ENCODE data around the gene NWD2.
"Not testable (repeated sequence)": the region's sequence is repeated elsewhere in the genome, so short reads cannot be mapped to it uniquely, and the experiment has no call there.

The NWD2 gene

DNA sequence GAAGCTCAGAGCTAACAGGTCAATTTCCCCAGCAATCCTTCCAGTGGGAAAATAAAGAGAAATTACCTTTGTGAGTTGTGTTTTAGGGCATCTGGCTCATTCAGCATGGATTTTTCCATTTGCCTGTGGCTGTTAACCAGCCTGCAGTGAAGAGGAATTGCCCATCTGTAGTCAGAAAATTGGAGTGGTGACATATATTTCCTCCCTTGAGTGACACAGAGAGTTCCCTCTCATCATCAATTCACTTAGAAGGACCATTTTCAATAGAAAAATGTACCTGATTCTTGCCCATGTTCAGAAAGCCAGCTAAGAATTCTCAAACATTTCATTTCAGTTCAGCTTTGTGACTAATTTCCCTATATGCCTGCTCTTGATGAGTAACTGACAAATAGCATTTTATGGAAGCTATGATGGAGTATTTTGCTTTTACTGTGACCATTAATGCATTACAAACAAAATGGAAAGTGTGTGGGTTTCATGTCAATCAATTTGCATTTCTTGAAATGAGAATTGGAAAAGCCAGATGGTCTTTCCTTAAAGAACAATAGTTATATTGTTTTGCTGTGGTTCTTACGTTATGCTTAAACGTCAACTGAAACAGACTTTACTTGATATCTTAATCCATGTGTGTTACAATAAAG, 155.8 kb downstream of the NWD2 start:
- no peak for DNase-seq

GRCh38 chr4:37407938-37408826, 163.6 kb downstream of the NWD2 start:
- peak; percentile 6 for DNase-seq

- DNase-seq: not testable (repeated sequence)
Measured at GRCh38 chr4:37413612-37414011, 169.1 kb downstream of the NWD2 start.

DNA sequence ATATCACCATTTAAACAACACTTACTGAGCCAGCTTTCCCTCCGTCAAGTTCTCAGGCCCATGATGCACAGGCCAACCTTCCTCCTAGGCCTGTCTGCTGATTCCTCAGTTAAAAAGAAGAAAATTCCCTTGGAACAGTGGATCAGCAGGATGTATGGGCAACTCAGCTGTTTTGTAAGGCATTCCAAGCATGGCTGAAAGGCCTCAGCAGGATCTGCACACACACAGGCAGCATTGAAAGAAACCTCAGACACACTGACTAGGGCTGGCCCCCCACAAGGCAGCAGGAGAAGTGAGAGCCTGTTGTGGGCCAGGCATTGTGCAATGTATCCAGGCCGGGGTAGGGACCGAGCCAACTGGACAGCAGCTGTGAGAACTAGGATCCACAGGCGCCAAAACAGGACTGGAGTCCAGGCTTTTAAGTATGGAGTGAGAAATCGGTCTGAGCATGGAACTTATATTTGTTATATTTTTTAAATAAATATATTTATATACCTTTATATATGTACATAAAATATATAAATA, 171.4 kb downstream of the NWD2 start:
- DNase-seq: no peak

DNA sequence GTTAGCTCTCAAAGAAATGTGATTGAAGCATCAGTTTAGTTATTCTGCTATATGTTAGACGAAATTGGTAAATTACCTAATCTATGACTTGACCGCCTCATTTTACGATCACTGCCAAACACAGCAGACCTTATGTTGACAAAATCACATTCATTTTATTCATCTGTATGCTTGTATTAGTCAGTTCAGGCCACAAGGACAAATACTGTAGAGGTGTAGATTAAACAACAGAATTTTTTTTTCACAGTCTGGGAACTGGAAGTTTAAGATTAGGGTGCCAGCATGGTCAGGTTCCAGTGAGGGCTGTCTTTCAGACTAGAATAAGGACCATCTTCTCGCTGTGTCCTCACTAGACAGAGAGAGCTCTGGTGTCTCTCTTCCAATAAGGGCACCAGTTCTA, 177.1 kb downstream of the NWD2 start:
- DNase-seq: no peak

DNA sequence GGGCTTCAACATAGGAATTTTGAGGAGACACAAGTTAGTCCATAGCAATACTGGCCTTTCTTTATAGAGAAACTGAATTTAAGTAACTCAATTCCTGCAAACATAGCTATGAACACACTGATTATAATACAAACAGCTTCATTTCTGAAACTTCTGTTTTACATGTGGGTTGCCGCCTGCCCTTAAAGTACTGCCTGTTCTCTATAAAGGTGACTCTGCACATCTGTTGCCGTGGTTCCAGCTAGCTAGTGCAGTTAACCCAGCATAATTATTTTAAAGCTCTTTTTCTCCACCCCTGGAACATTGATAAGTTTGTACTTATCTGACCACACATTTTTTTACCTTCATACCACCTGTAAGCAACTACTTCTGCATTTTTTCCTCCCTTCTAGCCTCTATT, 177.6 kb downstream of the NWD2 start:
- no peak for DNase-seq

DNA sequence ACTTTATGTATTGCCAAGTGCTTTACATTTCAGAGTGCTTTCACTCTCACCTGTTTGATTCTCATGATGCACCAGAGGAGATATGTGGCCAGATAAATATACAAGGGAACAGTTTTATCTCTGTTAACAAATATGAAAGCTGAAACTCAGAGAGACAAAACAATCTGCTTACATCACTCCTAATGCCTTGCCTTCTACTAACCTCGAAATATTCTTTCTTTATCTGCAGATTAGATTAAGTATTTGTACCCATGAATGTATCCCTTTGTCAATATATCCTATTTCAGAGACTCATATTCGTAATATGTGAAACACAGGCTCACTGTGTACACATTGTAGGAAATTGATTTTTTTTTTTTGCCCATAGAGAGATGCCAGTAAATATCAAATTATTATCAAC, 178.1 kb downstream of the NWD2 start:
- DNase-seq: no peak

DNA sequence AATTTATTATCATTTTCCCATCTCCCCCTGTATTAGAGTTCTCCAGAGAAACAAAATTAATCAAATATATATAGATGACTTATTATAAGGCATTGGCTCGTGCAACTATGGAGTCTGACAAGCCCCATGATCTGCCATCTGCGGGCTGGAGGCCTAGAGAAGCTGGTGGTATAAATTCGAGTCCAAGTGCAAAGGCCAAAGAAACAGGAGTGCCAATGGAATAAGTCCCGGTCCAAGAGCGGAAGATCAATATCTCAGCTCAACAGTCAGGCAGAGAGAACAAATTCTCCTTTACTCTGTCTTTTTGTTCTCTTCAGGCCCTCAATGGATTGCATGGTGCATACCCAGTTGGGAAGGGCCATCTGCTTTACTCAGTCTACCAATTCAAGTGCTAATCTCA, 178.8 kb downstream of the NWD2 start:
- DNase-seq: no peak

GRCh38 chr4:37424753-37425152, 180.2 kb downstream of the NWD2 start:
- no peak for DNase-seq

- no peak for DNase-seq
Measured at GRCh38 chr4:37425857-37426256, 181.3 kb downstream of the NWD2 start.

DNA sequence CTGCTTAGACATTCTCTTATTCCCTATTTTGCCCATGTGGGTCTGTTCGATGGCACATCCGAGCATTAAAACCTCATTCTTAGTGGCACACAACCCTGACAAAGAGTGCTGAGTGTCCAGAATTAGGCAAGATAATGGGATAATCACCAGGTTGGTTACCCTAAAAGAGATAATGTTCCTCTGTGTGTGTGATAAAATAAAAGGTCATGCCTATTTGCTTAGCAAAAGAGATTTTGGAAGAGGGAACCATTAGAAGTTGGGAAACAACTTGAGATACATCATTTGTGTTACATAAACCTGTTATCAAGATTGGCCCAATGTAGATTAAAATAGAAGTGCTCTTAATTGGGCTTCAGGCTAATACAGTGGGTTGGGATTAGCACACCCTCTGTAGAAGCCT, 182.7 kb downstream of the NWD2 start:
- no peak for DNase-seq

GRCh38 chr4:37429906-37430305, 185.4 kb downstream of the NWD2 start:
- no peak for DNase-seq

- DNase-seq: no peak
Measured at GRCh38 chr4:37430718-37431416, 186.3 kb downstream of the NWD2 start.

DNA sequence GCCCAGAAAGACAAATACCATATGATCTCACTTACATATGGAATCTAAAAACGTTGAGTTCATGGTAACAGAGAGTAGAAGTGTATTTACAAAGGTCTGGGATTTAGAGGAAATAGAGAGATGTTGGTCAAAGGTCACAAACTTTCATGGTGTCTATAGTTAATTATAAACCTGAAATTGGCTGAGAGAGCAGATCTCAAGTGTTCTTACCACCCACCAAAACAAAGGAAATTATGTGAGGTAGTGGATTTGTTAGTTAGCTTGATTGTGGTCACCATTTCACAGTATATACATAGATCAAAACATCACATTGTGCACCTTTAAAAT, 186.8 kb downstream of the NWD2 start:
- no peak for DNase-seq

- no peak for DNase-seq
Measured at GRCh38 chr4:37434469-37434868, 189.9 kb downstream of the NWD2 start.

DNA sequence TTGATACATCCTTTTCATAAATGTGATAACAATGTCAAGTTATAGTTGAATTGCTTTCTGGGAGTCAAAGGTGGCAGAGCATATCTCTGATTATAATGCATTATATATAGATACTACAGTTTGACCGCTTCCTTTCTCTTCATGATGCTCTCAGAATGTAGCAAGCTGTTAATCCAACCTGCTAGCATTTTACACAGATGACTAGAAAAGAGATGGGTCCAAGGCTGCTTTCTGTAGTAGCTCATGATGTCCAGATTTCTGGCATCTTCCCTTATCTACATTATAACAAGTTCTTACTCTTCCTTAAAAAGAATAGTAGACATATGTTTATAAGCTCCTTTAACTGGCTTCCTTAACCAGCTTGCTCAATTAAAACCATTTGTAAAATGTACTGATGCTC, 192.0 kb downstream of the NWD2 start:
- DNase-seq: no peak

- DNase-seq: no peak
Measured at GRCh38 chr4:37437163-37437562, 192.6 kb downstream of the NWD2 start.

- DNase-seq: no peak
Measured at GRCh38 chr4:37438564-37439279, 194.2 kb downstream of the NWD2 start.

DNA sequence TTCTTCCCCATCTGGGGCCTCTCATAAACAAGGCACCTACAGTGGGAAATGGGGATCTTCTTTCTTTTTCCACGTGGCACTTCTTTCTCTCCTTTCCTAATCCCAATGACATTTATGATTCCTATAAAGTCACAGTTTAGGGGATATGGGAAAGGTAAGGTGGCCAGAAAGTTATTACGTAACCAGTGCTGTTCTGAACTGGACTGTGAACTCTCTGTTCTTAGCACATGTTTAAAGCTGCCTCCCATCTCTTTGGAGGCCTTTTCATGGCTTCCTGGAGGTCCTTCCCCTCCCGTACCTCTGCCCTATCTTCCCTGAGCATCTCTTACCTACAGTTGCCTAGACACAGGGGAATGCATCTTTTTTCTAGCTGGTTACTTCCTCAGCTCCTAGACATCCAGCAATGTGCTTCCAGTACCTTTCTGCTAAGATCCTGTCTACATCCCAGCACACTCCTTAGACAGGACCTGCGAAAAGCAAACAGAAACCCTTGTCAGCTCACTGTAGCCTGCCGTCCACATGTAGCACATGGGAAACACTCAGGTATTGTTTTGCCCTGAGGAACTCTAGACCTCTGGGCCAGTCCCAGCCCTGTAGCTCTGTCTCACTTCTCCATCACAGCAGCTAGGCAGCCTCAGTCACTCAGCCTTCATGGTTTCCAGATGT, 195.4 kb downstream of the NWD2 start:
- DNase-seq: no peak

DNA sequence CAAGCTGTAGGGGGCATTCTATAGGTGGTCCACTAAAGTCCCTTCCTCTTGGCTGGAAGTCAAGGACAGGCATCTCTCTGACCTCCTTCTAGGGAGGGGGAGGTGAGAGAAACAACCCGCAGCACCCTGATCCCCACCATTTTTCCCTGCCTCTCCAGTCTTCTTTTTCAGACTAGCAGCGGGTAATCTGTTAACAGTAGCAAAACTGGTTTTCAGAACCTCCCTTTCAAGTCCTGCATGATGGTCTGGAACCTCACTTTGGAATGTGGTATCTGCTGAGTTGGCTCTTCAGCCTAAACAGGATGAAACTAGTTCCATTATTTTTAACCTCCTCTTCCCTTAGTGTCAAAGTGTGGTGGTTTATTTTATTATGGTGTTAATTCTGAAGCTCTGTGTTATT, 196.0 kb downstream of the NWD2 start:
- no peak for DNase-seq

DNA sequence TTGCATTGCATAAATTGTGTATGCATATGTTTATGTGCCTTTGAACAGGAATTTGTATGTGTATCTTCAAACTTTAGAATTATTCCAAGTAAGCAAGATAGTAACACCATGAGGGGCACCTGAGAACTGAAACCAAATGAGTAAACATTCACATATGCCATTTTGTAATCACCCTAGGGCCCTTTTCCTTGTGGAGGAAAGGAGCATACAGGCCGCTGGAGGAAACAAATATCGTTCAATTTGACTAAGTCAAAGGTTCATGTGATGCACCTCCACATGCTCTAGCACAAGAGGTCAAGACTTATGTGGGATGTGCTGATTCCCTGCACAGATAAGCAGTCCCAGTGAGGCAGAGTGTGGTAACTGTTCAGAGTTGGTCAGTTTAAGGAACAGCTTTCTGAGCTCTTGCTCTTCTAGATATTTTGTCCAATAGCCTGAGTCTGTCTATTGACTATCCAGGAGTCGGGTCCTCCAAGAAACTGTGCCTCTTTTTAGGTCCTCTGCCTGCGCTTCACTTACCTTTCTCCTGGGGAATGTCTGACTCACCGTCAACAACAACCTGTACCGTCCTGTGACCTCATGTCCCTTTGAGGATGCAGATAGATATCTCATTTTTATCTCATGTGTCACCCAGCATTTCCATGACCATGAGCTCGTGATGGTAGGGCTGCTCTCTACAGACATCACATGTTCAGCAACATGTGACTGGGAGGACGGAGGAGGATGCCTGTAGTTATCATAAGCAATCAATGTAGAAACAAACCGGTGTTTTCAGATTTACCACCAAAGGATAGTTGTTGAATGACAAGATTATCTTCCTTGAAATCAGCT, 196.9 kb downstream of the NWD2 start:
- DNase-seq: no peak

- no peak for DNase-seq
Measured at GRCh38 chr4:37442062-37442323, 197.4 kb downstream of the NWD2 start.
